H1 (cell line): ENCODE data around the gene SLC38A1. TPM values are rescaled to one million over a fixed set of nuclear protein-coding genes. Genes with fewer than 3 reads are reported as not detected.

Source experiments
- CTCF ChIA-PET: fragments of 300-600 bp; sonication (Branson Sonifier 250); formaldehyde crosslinking; loops from one replicate; lab custom pipeline; 2021; ENCODE audit not compliant: partially characterized antibody; lab: Charles Lee
- POLR2A ChIA-PET: fragments of 300-600 bp; sonication (Branson Sonifier 250); formaldehyde crosslinking; loops from one replicate; lab custom pipeline; 2021; ENCODE audit warnings: inconsistent platforms; ENCODE audit not compliant: partially characterized antibody; lab: Charles Lee
- DNase-seq, 2 experiments: peaks; one replicate each; pipeline versions ENCODE4 v3.0.0 to v3.0.0-alpha.2; 2010 to 2022; ENCODE audit warnings: low spot score in 2 of 2, low read depth in 1 of 2, mixed read lengths in 1 of 2
- FAIRE-seq: peaks from 2 replicates; lab custom pipeline; 2011; peaks lifted over from hg19 to GRCh38; lab: Jason Lieb, UNC
- H2AFZ ChIP-seq: 2 replicates; pipeline ENCODE4 v1.8.1; 2012; ENCODE audit warnings: low read length, inconsistent platforms
- H2AK5ac ChIP-seq: 2 replicates; pipeline ENCODE4 v1.6.1; 2013; ENCODE audit warnings: low read depth, low read length
- H2BK120ac ChIP-seq: replicated peaks from 2 replicates; pipeline ENCODE3; 2013; ENCODE audit warnings: low read depth, low read length, inconsistent platforms
- H2BK12ac ChIP-seq: 2 replicates; pipeline ENCODE4 v1.6.1; 2013; ENCODE audit warnings: low read depth, low read length
- H2BK15ac ChIP-seq: 2 replicates; pipeline ENCODE4 v1.6.1; 2013; ENCODE audit warnings: low read length
- H2BK20ac ChIP-seq: 2 replicates; pipeline ENCODE4 v1.6.1; 2013; ENCODE audit warnings: low read length
- H2BK5ac ChIP-seq: 2 replicates; pipeline ENCODE4 v1.6.1; 2013; ENCODE audit warnings: low read depth, low read length
- H3K14ac ChIP-seq: 2 replicates; pipeline ENCODE4 v1.6.1; 2013; ENCODE audit warnings: inconsistent platforms; ENCODE audit not compliant: insufficient read length
- H3K18ac ChIP-seq: 2 replicates; pipeline ENCODE4 v1.6.1; 2013; ENCODE audit warnings: low read length; ENCODE audit errors: extremely low read depth
- H3K23ac ChIP-seq: 2 replicates; pipeline ENCODE4 v1.6.1; 2013; ENCODE audit warnings: inconsistent platforms; ENCODE audit not compliant: insufficient read length
- H3K23me2 ChIP-seq: 2 replicates; pipeline ENCODE4 v1.6.1; 2013; ENCODE audit warnings: low read depth, low read length
- H3K27ac ChIP-seq: 2 replicates; pipeline ENCODE4 v1.6.1; 2011; ENCODE audit warnings: low read depth, low read length, inconsistent platforms
- H3K27me3 ChIP-seq, 4 experiments: replicated peaks in 1 of 4; 1 replicate in 1 of 4; 2 replicates in 3 of 4; pipeline versions ENCODE4 v1.6.1 to v1.8.1; 2011 to 2013; ENCODE audit warnings: low read length in 3 of 4, mild to moderate bottlenecking in 3 of 4, inconsistent platforms in 2 of 4, mixed read lengths in 2 of 4, moderate library complexity in 1 of 4; ENCODE audit not compliant: control insufficient read depth in 3 of 4, insufficient read depth in 3 of 4; ENCODE audit errors: extremely low read depth in 1 of 4
- H3K36me3 ChIP-seq, 4 experiments: 2 replicates each; pipeline versions ENCODE4 v1.6.1 to v1.8.1; 2011 to 2013; ENCODE audit warnings: mild to moderate bottlenecking in 4 of 4, low read length in 3 of 4, moderate library complexity in 2 of 4, control low read depth in 1 of 4, inconsistent platforms in 1 of 4; ENCODE audit not compliant: insufficient read depth in 4 of 4, control insufficient read depth in 2 of 4
- H3K4ac ChIP-seq: replicated peaks from 2 replicates; pipeline ENCODE3; 2013; ENCODE audit warnings: low read length, low read depth, mixed read lengths, inconsistent platforms; ENCODE audit not compliant: insufficient read length
- H3K4me1 ChIP-seq, 4 experiments: replicated peaks in 1 of 4; 1 replicate in 1 of 4; 2 replicates in 3 of 4; pipeline versions ENCODE4 v1.6.1 to v1.8.1; 2011 to 2013; ENCODE audit warnings: low read length in 3 of 4, inconsistent platforms in 2 of 4, mixed read lengths in 1 of 4; ENCODE audit not compliant: insufficient read depth in 4 of 4, control insufficient read depth in 3 of 4
- H3K4me2 ChIP-seq, 2 experiments: 2 replicates each; pipeline versions ENCODE4 v1.6.1 to v1.8.1; 2011 to 2013; ENCODE audit warnings: low read depth in 2 of 2, low read length in 2 of 2, control low read depth in 1 of 2, inconsistent platforms in 1 of 2, mild to moderate bottlenecking in 1 of 2; ENCODE audit not compliant: insufficient read depth in 1 of 2
- H3K4me3 ChIP-seq, 4 experiments: fragments of 200-600, 300-600 bp in 1 of 4; sonication (generic), shearing (Covaris generic), sonication (Bioruptor Twin) in 1 of 4; 2 replicates each; pipeline versions ENCODE4 v1.5.1 to v1.8.1; 2011 to 2016; ENCODE audit warnings: low read length in 4 of 4, low read depth in 3 of 4, control low read depth in 2 of 4, inconsistent platforms in 2 of 4, mild to moderate bottlenecking in 2 of 4, mixed read lengths in 1 of 4, moderate library complexity in 1 of 4; ENCODE audit not compliant: insufficient read depth in 2 of 4; ENCODE audit errors: extremely low read depth in 1 of 4
- H3K56ac ChIP-seq: replicated peaks from 2 replicates; pipeline ENCODE3; 2013; ENCODE audit warnings: low read depth, mild to moderate bottlenecking, mixed read lengths, low read length, inconsistent platforms; ENCODE audit not compliant: insufficient read length
- H3K79me1 ChIP-seq: 2 replicates; pipeline ENCODE4 v1.6.1; 2013; ENCODE audit warnings: low read depth, low read length, control low read depth
- H3K79me2 ChIP-seq, 2 experiments: 2 replicates each; pipeline versions ENCODE4 v1.6.1 to v1.8.1; 2012 to 2013; ENCODE audit warnings: low read length in 2 of 2, mild to moderate bottlenecking in 2 of 2, inconsistent platforms in 1 of 2; ENCODE audit not compliant: insufficient read depth in 2 of 2, control insufficient read depth in 1 of 2
- H3K9ac ChIP-seq, 4 experiments: replicated peaks in 1 of 4; 1 replicate in 1 of 4; 2 replicates in 3 of 4; pipeline versions ENCODE4 v1.6.1 to v1.8.1; 2011 to 2013; ENCODE audit warnings: low read depth in 3 of 4, low read length in 3 of 4, control low read depth in 2 of 4, mild to moderate bottlenecking in 2 of 4, moderate library complexity in 2 of 4, inconsistent platforms in 1 of 4; ENCODE audit errors: extremely low read depth in 1 of 4
- H3K9me3 ChIP-seq, 2 experiments: 2 replicates each; pipeline versions ENCODE4 v1.6.1 to v1.8.1; 2012 to 2013; ENCODE audit warnings: mild to moderate bottlenecking in 2 of 2, moderate library complexity in 2 of 2, control low read depth in 1 of 2, inconsistent platforms in 1 of 2, low read depth in 1 of 2, low read length in 1 of 2, mixed read lengths in 1 of 2; ENCODE audit not compliant: insufficient read depth in 2 of 2
- H4K20me1 ChIP-seq, 2 experiments: replicated peaks in 1 of 2; 2 replicates each; pipeline versions ENCODE3 to v1.8.1; 2011 to 2013; ENCODE audit warnings: inconsistent platforms in 2 of 2, low read length in 2 of 2, mild to moderate bottlenecking in 1 of 2; ENCODE audit not compliant: insufficient read depth in 2 of 2, control insufficient read depth in 1 of 2
- H4K5ac ChIP-seq: 2 replicates; pipeline ENCODE4 v1.6.1; 2013; ENCODE audit warnings: low read length, low read depth, mixed read lengths, inconsistent platforms; ENCODE audit not compliant: insufficient read length
- H4K8ac ChIP-seq: 2 replicates; pipeline ENCODE4 v1.8.0; 2013; ENCODE audit warnings: mild to moderate bottlenecking, moderate library complexity, low read length, inconsistent platforms; ENCODE audit not compliant: insufficient read depth; ENCODE audit errors: extremely low read depth
- H4K91ac ChIP-seq: replicated peaks from 2 replicates; pipeline ENCODE3; 2013; ENCODE audit warnings: low read length, mixed read lengths, inconsistent platforms; ENCODE audit not compliant: insufficient read length
- CREB1 ChIP-seq: IDR thresholded peaks from 2 replicates; pipeline ENCODE4 v1.6.1; 2012; ENCODE audit warnings: inconsistent platforms
- MAFK ChIP-seq: IDR thresholded peaks from 2 replicates; pipeline ENCODE4 v1.6.1; 2012; ENCODE audit warnings: low read depth, mild to moderate bottlenecking, improper control_type of control experiment, low read length
- WGBS, 2 experiments: shearing (Covaris generic) in 1 of 2; methylation state at CpG; one replicate each; pipeline versions ENCODE4 v1.1.6 to v1.1.7; 2013 to 2015; ENCODE audit warnings: low lambda C conversion rate in 2 of 2, mixed read lengths in 2 of 2, inconsistent platforms in 1 of 2, low coverage in 1 of 2, missing lambda C conversion rate in 1 of 2; ENCODE audit not compliant: insufficient replicate concordance in 2 of 2, insufficient coverage in 1 of 2, insufficient read length in 1 of 2; ENCODE audit errors: extremely low coverage in 1 of 2, missing lambda C conversion rate in 1 of 2; 5-methylcytosine and 5-hydroxymethylcytosine counted together
- polyA plus RNA-seq, 7 experiments: library from polyadenylated mRNA; depleted of rRNA in 3 of 7; stranded (reverse) in 5 of 7; unstranded in 2 of 7; fragments of >200 nt in 5 of 7; fragments of 200-250 nt in 2 of 7; gene quantifications; 1 replicate in 5 of 7; 2 replicates in 1 of 7; 4 replicates in 1 of 7; pipeline versions ENCODE4 v1.2.1 to v1.2.3, GENCODE V29; 2011 to 2013; ENCODE audit warnings: missing spikeins in 2 of 7, mixed read lengths in 2 of 7
- total RNA-seq: library from RNA; stranded (reverse); fragmentation: NEBNext Ultra II Directional; extraction: Animal tissue kit (Norgen Biotek cat#: 25700); gene quantifications from 2 replicates; pipeline ENCODE4 v1.2.1, GENCODE V29; 2021
- TF ChIP-seq, protein P1 (sequence below): IDR thresholded peaks from 2 replicates; pipeline ENCODE4 v1.6.1; 2012; ENCODE audit warnings: inconsistent platforms

SLC38A1 gene
- total and polyA plus RNA-seq, 2 of the 8 experiments (the other 6 are each of a cell fraction or from before 2014, with no cell fraction given): 83.4 to 242 TPM

DNA sequence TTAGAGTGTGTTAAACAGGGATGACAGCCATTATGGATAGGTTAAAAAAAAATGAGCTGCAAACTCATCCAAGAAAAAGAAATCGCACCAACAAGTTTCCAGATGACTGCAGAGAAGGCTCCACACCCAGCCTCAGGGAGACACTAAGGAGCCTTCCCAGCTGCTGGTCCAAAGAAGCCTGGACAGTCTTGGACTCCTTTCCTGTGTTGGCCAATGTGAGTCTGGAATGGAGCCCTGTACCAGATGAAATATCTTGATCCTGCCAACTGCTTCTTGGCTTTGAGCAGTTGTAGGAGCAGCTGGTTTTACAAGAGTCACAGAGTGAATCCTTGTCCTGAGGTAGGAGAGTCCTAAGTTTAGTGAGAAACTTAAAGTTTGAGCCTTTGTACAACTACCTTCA is 44.5 kb downstream of the SLC38A1 start:
- Histone ChIP-seq H2BK12ac (no peak overlapping the region), H3K23ac (no peak overlapping the region), H3K14ac (no peak overlapping the region), H3K4ac (no peak overlapping the region), H3K79me2 (peaks cover 4 to 96% of the 10 kb centered on the region in 2 experiments; a peak in 2 of 4 replicates), H2BK20ac (no peak overlapping the region), H4K91ac (no peak overlapping the region), H3K56ac (no peak overlapping the region), H3K36me3 (peaks cover 10 to 81% (median 38%) of the 10 kb centered on the region in 4 experiments), H3K18ac (no peak overlapping the region), H3K9me3 (no peaks in the 10 kb centered on the region), H2AK5ac (no peak overlapping the region), H3K4me2 (no peak overlapping the region), H2AFZ (no peak overlapping the region), H3K4me3 (no peak overlapping the region), H3K27ac (no peak overlapping the region), H2BK5ac (no peak overlapping the region), H3K27me3 (no peaks in the 10 kb centered on the region), H4K5ac (no peak overlapping the region), H2BK120ac (no peak overlapping the region), H3K79me1 (no peaks in the 10 kb centered on the region), H3K9ac (no peak overlapping the region), H3K4me1 (peaks cover 0 to 22% (median 6%) of the 10 kb centered on the region in 4 experiments; a peak in 4 of 7 replicates), H2BK15ac (no peak overlapping the region), H3K23me2 (no peaks in the 10 kb centered on the region; the same call in 1 of the 2 replicates), H4K20me1 (peaks cover 9 to 11% of the 10 kb centered on the region in 2 experiments), H4K8ac (no peak overlapping the region)
- POLR2A ChIA-PET: interaction anchor here (1.0 to 2.7 kb wide), 6 partner anchors 8 to 45 kb away, joined by 3 to 14 read pairs (median 8); partner anchors contain the start of gene SLC38A1
- CTCF ChIA-PET: interaction anchor here (1.4 kb wide), 1 partner anchor 32 kb away, joined by 5 read pairs; no protein-coding TSS in a partner anchor
- WGBS, 2 experiments: 100% methylated on average over 1 of the region's 1 CpG; no CpG with 5 or more reads in 1 of the 2 experiments
- FAIRE-seq (no peak), DNase-seq (no peak)
- TF ChIP-seq CREB1 (no peak), MAFK (no peak)
- TF ChIP-seq, protein P1, sequence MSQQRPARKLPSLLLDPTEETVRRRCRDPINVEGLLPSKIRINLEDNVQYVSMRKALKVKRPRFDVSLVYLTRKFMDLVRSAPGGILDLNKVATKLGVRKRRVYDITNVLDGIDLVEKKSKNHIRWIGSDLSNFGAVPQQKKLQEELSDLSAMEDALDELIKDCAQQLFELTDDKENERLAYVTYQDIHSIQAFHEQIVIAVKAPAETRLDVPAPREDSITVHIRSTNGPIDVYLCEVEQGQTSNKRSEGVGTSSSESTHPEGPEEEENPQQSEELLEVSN: no peak
